T-helper 22 cell (primary cell): ENCODE results near the gene PRAMEF5.
"Not testable (repeated sequence)": the region's sequence is repeated elsewhere in the genome, so short reads cannot be mapped to it uniquely, and the experiment has no call there.

Source experiments
- DNase-seq: peaks from one replicate; pipeline ENCODE4 v3.0.0-alpha.2; 2020; ENCODE audit warnings: low read depth

PRAMEF5 gene

GRCh38 chr1:13253898-13254297 is at the start of gene PRAMEF5:
PRAMEF5 (plus strand) TSS chr1:13254198; CDS start chr1:13259269, 5,071 bp downstream.
- not testable (repeated sequence) for DNase-seq

GRCh38 chr1:13208712-13209111 is 45.3 kb upstream of the PRAMEF5 start:
- DNase-seq: not testable (repeated sequence)

GRCh38 chr1:13216619-13217018 is 37.4 kb upstream of the PRAMEF5 start:
- DNase-seq: not testable (repeated sequence)

- DNase-seq: not testable (repeated sequence)
These were observed 34.8 kb upstream of the PRAMEF5 start for GRCh38 chr1:13219203-13219602.

- not testable (repeated sequence) for DNase-seq
These were observed 31.2 kb upstream of the PRAMEF5 start for GRCh38 chr1:13222788-13223187.

- DNase-seq: no peak
These were observed 29.4 kb upstream of the PRAMEF5 start for GRCh38 chr1:13224480-13225060.

GRCh38 chr1:13225675-13226204 is 28.3 kb upstream of the PRAMEF5 start, which contains the start of gene PRAMEF18:
PRAMEF18 (minus strand) TSS chr1:13226154; CDS start chr1:13226106, 48 bp downstream.
- not testable (repeated sequence) for DNase-seq

GRCh38 chr1:13227271-13228055 is 26.5 kb upstream of the PRAMEF5 start:
- not testable (repeated sequence) for DNase-seq

GRCh38 chr1:13228343-13228781 is 25.6 kb upstream of the PRAMEF5 start:
- DNase-seq: no peak

- not testable (repeated sequence) for DNase-seq
These were observed 23.9 kb upstream of the PRAMEF5 start for GRCh38 chr1:13230096-13230495.

- not testable (repeated sequence) for DNase-seq
These were observed 23.4 kb upstream of the PRAMEF5 start for GRCh38 chr1:13230601-13231000.

GRCh38 chr1:13231061-13231750 is 22.8 kb upstream of the PRAMEF5 start:
- DNase-seq: not testable (repeated sequence)

GRCh38 chr1:13232056-13232455 is 21.9 kb upstream of the PRAMEF5 start:
- DNase-seq: not testable (repeated sequence)

- DNase-seq: not testable (repeated sequence)
These were observed 19.9 kb upstream of the PRAMEF5 start for GRCh38 chr1:13234057-13234456.

- DNase-seq: not testable (repeated sequence)
These were observed 16.4 kb upstream of the PRAMEF5 start for GRCh38 chr1:13237572-13237971.

- not testable (repeated sequence) for DNase-seq
These were observed 14.4 kb upstream of the PRAMEF5 start for GRCh38 chr1:13239633-13240032.

- DNase-seq: not testable (repeated sequence)
These were observed 10.3 kb upstream of the PRAMEF5 start for GRCh38 chr1:13243536-13244263.

- DNase-seq: not testable (repeated sequence)
These were observed 8.0 kb upstream of the PRAMEF5 start for GRCh38 chr1:13245841-13246553.

GRCh38 chr1:13246554-13246871 is 7.5 kb upstream of the PRAMEF5 start:
- not testable (repeated sequence) for DNase-seq

- DNase-seq: not testable (repeated sequence)
These were observed 6.9 kb upstream of the PRAMEF5 start for GRCh38 chr1:13247122-13247521.

- DNase-seq: not testable (repeated sequence)
These were observed 11.1 kb downstream of the PRAMEF5 start for GRCh38 chr1:13265124-13265523.
